BE2C (cell line): ENCODE results near the gene CRHR1.
"Not testable (repeated sequence)": the region's sequence is repeated elsewhere in the genome, so short reads cannot be mapped to it uniquely, and the experiment has no call there.

Source experiments
- DNase-seq: peaks from one replicate; pipeline ENCODE4 v3.0.0-alpha.2; 2020
- H3K27me3 ChIP-seq: fragments of 250-450 bp; sonication (Bioruptor Pico); 2 replicates; pipeline ENCODE4 v1.5.1; 2020; ENCODE audit warnings: mild to moderate bottlenecking
- H3K36me3 ChIP-seq: fragments of 250-450 bp; sonication (Bioruptor Pico); 2 replicates; pipeline ENCODE4 v1.5.1; 2020; ENCODE audit warnings: mild to moderate bottlenecking
- H3K4me1 ChIP-seq: fragments of 250-450 bp; sonication (Bioruptor Pico); 2 replicates; pipeline ENCODE4 v1.5.1; 2020
- H3K4me3 ChIP-seq: 2 replicates; pipeline ENCODE4 v1.5.1; 2011; ENCODE audit warnings: low read depth, low read length
- H3K9me3 ChIP-seq: fragments of 250-450 bp; sonication (Bioruptor Pico); 2 replicates; pipeline ENCODE4 v1.5.1; 2020
- TF ChIP-seq, protein P1 (sequence below): IDR thresholded peaks from 2 replicates; pipeline ENCODE4 v1.5.1; 2012; ENCODE audit warnings: mild to moderate bottlenecking, low read depth, low read length

The CRHR1 gene

DNA sequence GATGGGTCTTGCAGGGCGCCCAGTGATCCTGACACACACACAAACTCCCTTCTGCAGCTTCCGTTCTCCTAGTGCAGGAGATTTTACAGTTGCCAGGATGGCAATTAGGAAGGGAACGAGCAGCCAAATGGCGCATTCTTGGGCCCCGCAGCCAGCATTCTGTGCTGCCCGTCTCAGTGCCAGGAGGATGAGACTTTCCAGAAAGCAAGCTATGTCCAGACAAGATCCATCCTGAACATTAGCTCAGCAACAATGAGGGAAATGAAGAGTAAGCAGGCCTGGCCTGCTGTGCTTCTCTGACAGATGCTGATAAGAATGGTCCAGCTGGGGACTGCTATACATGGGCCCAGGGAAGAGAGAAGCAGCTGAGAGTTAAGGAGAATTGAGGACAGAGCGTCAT is 77.0 kb downstream of the CRHR1 start:
- Histone ChIP-seq H3K36me3 (no peaks in the 10 kb centered on the region), H3K4me3 (no peak overlapping the region), H3K9me3 (no peaks in the 10 kb centered on the region), H3K4me1 (peaks cover 3% of the 10 kb centered on the region; the same call in 1 of the 2 replicates), H3K27me3 (no peaks in the 10 kb centered on the region)
- peak; percentile 43 for DNase-seq
- TF ChIP-seq, protein P1, sequence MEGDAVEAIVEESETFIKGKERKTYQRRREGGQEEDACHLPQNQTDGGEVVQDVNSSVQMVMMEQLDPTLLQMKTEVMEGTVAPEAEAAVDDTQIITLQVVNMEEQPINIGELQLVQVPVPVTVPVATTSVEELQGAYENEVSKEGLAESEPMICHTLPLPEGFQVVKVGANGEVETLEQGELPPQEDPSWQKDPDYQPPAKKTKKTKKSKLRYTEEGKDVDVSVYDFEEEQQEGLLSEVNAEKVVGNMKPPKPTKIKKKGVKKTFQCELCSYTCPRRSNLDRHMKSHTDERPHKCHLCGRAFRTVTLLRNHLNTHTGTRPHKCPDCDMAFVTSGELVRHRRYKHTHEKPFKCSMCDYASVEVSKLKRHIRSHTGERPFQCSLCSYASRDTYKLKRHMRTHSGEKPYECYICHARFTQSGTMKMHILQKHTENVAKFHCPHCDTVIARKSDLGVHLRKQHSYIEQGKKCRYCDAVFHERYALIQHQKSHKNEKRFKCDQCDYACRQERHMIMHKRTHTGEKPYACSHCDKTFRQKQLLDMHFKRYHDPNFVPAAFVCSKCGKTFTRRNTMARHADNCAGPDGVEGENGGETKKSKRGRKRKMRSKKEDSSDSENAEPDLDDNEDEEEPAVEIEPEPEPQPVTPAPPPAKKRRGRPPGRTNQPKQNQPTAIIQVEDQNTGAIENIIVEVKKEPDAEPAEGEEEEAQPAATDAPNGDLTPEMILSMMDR, result no peak

- DNase-seq, H3K9me3 ChIP-seq, H3K27me3 ChIP-seq, H3K4me1 ChIP-seq, H3K4me3 ChIP-seq, H3K36me3 ChIP-seq: not testable (repeated sequence)
Measured at GRCh38 chr17:45862127-45862526, 78.0 kb downstream of the CRHR1 start.

- Histone ChIP-seq H3K9me3 (no peaks in the 10 kb centered on the region), H3K4me1 (peaks cover 3% of the 10 kb centered on the region; the same call in 1 of the 2 replicates), H3K4me3 (no peak overlapping the region), H3K27me3 (no peaks in the 10 kb centered on the region), H3K36me3 (no peaks in the 10 kb centered on the region)
- no peak for DNase-seq
- TF ChIP-seq, protein P1, result no peak
Measured at GRCh38 chr17:45863857-45864654, 79.9 kb downstream of the CRHR1 start.

GRCh38 chr17:45867171-45867570 is 83.1 kb downstream of the CRHR1 start:
- Histone ChIP-seq H3K4me1 (no peaks in the 10 kb centered on the region), H3K9me3 (no peaks in the 10 kb centered on the region), H3K27me3 (no peaks in the 10 kb centered on the region), H3K4me3 (no peak overlapping the region), H3K36me3 (no peaks in the 10 kb centered on the region)
- DNase-seq, result no peak
- TF ChIP-seq, protein P1, result no peak

- no peak overlapping the region for H3K4me3 ChIP-seq
- TF ChIP-seq, protein P1, result no peak
- no peak for DNase-seq
- H3K9me3 ChIP-seq, result no peaks in the 10 kb centered on the region
- no peaks in the 10 kb centered on the region for H3K36me3 ChIP-seq
- no peaks in the 10 kb centered on the region for H3K27me3 ChIP-seq
- no peaks in the 10 kb centered on the region for H3K4me1 ChIP-seq
Measured at GRCh38 chr17:45867702-45868101, 83.6 kb downstream of the CRHR1 start.

DNA sequence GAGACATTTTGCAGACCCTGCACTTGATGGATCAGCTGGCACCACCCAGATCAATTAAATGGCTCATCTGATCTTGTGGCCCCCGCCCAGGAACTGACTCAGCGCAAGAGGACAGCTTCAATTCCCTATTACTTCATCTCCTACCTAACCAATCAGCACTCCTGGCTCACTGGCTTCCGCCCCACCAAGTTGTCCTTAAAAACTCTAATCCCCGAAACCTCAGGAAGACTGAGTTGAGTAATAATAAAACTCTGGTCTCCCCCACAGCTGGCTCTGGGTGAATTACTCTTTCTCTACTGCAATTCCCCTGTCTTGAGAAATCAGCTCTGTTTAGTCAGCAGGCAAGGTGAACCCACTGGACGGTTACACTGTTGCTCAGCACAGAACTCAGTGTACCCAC is 84.2 kb downstream of the CRHR1 start:
- Histone ChIP-seq H3K36me3 (no peaks in the 10 kb centered on the region), H3K4me3 (no peak overlapping the region), H3K4me1 (no peaks in the 10 kb centered on the region), H3K9me3 (no peaks in the 10 kb centered on the region), H3K27me3 (no peaks in the 10 kb centered on the region)
- TF ChIP-seq, protein P1, result no peak
- DNase-seq, result no peak
